Bone marrow (tissue), 2 donors: ENCODE measurements around the gene TNFAIP2.
"Not testable (repeated sequence)": the region's sequence is repeated elsewhere in the genome, so short reads cannot be mapped to it uniquely, and the experiment has no call there.

ENCODE experiments used
- DNase-seq, 2 donors: peaks; one replicate each; lab custom pipeline; 2025; lab: John Stamatoyannopoulos, UW

Gene TNFAIP2

GRCh38 chr14:103107941-103108748, 15.1 kb upstream of the TNFAIP2 start:
- no peak for DNase-seq

DNA sequence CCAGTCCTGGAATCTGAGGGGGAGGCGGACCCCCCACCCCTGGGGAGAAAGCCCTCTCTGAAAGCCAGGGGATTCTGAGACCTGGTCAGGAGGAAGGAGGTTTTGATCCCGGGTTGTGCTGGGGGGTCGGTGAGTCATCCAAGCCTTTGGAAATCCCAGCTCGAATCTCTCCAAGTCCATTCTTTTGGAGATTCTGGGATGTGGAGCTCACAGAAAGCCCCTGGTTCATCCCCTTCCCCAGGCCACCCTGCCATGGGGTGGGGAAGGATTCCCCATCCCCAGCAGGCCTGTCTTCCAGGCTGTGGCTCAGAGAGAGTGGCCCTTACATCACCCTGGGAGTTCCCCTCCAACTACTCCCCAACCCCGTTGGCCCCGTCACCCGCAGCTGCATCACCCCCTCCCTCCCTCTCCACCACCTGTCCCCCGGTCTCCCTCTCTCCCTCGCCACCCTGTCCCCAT, 14.5 kb upstream of the TNFAIP2 start:
- DNase-seq = peak; percentile 18 to 39

- no peak for DNase-seq
Measured at GRCh38 chr14:103109535-103110441, 13.5 kb upstream of the TNFAIP2 start.

DNA sequence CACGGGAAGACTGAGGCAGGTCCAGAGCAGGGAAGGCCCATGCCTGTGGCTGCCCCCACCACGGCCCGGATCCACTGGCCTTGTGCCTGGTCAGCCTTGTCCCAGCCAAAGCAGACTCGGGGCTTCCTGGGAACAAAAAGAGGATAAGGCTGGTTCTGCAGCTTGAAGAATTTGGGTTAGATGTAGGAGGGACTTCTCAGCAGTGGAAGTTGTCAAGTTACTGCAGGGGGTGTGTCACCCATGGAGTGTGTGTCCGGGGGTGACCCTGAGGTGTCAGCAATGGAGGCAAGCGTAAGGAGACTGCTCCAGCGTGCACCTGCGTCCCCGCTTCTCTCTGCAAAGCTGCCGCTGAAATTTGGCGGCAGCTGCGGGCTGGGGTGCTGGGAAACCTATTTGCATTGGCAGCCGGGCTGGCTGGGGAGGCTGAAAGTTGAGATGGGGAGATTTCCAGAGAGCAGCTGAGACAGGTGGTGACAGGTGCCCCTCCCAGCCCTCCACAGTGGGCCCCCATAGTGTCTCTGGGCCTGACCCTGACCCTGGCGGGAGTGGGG, 12.5 kb upstream of the TNFAIP2 start:
- DNase-seq = no peak

GRCh38 chr14:103111232-103111868, 11.9 kb upstream of the TNFAIP2 start:
- DNase-seq = no peak

DNA sequence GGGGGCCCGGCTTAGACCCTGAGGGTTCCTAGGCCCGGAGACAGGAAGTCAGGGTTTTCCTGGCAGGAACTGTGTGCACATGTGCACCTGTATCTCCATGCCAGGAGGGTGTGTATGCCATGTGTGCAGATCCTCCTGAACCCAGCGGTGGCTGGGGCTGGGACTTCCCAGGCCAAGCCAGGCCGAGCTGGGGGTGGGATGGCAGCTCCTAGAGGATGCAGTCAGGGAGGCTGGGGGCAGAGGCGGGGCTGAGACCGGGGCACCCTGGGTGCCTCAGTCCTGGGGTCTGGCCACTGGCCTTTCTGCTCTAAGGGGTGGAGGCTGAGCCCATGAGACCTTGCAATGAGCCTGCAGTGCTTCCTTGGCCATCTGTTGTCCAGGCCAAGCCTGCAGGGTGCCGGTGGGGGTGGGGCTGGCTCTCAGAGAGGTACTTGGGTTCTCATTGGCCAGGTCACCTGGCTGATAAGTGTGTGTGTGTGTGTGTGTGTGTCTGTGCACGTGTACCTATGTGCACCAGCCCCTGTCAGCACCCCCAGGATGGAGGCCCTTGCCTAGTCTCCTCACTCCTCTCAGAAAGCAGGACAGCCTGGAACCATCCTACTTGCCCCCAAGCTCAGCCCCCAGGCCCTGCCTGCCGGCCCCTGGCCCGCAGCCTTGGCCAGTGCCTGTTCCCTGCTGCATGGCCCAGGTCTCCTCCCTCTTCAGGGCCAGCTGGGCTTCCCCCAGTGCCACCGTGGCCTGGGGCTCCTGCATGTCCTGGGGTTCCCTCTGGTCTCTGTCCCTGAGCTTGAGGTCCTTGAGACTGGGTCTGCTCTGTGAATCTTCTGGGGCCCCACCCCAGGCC, 10.6 kb upstream of the TNFAIP2 start:
- DNase-seq = no peak

DNA sequence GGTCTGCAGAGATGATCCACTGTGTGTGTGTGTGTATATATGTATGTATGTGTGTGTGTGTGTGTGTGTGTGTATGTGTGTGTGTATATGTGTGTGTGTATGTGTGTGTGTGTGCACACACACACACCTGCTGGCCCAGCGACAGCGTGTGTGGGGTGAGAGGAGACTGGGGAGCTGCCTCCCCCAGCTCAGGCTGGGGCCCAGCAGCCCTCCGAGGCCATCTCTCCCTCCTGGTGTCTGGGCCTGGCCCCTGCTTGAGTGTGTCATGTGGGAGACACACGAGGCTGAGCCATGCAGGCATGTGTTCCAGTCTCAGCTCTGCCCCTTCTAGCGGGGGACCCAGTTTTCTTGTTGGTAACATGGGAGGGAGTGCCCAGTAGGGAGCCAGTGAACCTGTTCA, 10.0 kb upstream of the TNFAIP2 start:
- no peak for DNase-seq

GRCh38 chr14:103113774-103114173, 9.5 kb upstream of the TNFAIP2 start:
- DNase-seq = no peak

- not testable (repeated sequence) for DNase-seq
Measured at GRCh38 chr14:103115086-103115679, 8.1 kb upstream of the TNFAIP2 start.

GRCh38 chr14:103115845-103116572, 7.3 kb upstream of the TNFAIP2 start:
- no peak for DNase-seq

DNA sequence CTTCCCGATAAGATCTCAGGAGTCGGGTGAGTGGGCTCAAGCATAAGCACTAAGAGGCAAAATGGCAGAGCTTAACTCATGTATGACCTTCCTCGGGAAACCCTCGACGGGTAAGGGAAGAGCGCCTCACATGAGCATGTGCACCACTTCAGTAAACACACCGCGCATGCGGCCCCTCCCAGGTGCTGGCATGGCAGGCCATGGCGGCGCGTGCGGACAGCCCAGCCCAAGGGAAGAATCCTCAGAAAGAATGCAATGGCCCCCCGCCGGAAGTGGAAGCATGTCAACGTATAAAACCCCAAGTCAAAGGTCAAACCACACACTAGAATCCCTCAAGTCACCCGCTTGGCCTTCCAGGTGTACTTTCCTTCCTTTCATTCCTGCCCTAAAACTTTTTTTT, 6.6 kb upstream of the TNFAIP2 start:
- no peak for DNase-seq

- DNase-seq = not testable (repeated sequence)
Measured at GRCh38 chr14:103117499-103117898, 5.8 kb upstream of the TNFAIP2 start.

DNA sequence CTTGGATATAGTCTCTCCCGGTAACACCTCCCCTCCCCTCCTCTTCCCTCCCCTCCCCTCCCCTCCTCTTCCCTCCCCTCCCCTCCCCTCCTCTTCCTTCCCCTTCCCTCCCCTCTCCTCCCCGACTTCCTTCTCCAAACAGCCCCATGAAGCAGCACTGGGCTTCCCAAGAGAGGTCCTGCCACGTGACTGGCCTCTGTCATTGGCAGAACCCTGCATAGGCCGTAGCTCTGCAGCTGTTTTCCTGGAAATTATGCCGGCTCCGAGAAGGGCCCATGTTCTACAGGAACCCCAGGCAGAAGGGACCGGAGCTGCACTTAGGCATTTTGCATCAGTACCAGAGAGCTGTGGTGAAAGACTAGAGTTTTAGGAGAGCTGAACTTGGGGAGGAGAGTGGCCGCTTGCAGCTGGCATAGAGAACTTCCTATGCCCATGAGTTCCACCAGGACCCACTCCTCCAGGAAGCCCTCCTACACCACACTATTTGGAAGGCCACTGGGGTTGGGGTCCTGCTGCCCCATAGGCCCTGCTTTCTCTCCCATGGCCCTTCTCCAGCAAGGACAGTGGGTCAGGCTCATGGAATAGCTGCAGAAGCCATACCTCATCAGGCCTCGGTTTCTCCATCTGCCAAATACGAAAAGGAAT, 5.1 kb upstream of the TNFAIP2 start:
- DNase-seq = peak in 1 of 2 donors; percentile 19

DNA sequence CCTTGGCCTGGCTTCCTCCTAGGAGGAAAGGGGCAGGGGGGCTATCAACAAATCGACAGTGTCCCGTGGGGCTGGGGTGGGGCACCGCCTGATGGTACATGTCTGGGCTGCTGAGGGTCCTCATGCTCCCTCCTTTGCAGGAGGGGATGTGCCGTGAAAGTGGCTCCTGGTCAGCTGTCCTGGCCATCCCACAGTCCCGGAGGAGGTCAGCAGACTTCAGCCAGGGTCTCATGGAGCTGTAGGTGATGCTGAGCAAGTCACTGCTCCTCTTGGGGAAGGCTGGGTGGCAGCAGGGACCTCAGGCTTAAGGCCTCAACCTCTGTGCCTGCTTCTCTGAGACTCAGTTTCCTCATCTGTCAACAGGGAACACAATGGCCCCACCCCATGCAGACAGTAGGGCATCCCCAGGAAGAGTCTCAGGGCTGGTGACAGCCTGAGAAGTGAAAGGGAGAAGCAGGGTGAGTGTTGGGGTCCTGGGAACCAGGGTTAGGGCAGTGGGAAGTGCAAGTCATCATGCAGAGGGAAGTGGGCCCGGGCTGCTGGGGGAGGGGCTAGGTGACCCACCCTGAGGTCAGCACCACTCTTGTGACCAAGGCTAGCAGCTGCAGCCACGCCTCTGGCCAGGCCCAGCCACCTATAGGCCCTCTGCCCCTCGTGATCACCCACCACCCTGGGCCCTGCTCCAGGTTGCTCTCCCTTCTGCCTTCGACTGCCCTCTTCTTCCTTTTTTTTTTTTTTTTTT, 4.4 kb upstream of the TNFAIP2 start:
- peak; percentile 39 to 75 for DNase-seq

GRCh38 chr14:103119527-103119926, 3.7 kb upstream of the TNFAIP2 start:
- not testable (repeated sequence) for DNase-seq

- DNase-seq = peak in 1 of 2 donors; percentile 59
Measured at GRCh38 chr14:103121121-103121845, 2.0 kb upstream of the TNFAIP2 start.

DNA sequence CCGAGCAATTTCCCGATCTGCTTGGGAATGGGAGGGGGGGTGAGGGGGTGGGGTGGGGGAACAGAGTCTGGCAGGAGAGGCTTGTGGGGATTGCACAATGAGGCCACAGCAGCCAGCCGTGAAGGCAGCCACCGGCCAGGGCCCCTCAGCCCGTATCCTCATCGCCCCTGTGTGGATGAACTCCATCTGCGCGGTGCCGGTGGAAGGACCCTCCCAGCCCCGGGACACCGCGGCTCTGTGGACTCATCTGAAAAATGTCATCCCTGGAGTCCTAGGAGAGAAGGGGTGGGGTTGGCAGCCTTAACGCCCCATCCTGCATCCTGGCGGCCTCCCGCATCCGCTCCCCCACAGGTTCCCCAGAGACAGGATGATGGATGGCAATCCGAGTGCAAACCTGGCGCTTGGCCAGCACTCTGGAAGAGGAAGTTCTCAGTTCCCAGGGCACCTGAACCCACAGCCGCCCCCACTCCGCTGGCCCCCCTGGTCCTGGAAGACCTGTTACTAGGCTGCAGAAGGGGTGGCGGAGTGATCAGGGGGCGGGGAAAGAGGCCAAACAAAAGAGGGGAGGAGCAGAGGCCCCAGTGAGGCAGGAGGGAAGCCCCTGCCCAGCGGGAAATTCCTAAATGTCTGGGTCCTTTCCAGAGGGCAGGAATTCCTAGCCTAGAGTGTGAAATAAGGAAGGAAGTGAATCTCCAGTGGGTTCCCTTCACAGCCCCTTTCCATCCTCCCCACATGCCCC, 1.2 kb upstream of the TNFAIP2 start:
- DNase-seq = peak; percentile 59 to 80
